ENCODE measurements around the gene GABRP.
A peak's percentile ranks its signal among the peaks of the same experiment; 100 is the strongest.

Gene GABRP

GRCh38 chr5:170791325-170791954 lies 7.9 kb downstream of the GABRP start:
- DNase-seq, result peak; percentile 71
- Histone ChIP-seq H3K9me3 (ENCODE audit: severe bottlenecking) (no peaks in the 10 kb centered on the region), H3K36me3 (no peaks in the 10 kb centered on the region), H3K27me3 (ENCODE audit: insufficient read depth, low read depth, severe bottlenecking) (peaks cover 20% of the 10 kb centered on the region), H3K4me3 (ENCODE audit: low read depth, low read length) (no peak overlapping the region), H3K27ac (no peak overlapping the region)
- peak; percentile 76 for TF ChIP-seq CTCF (IDR thresholded peaks at IDR 0.05; ENCODE audit: low read depth, low read length)

DNA sequence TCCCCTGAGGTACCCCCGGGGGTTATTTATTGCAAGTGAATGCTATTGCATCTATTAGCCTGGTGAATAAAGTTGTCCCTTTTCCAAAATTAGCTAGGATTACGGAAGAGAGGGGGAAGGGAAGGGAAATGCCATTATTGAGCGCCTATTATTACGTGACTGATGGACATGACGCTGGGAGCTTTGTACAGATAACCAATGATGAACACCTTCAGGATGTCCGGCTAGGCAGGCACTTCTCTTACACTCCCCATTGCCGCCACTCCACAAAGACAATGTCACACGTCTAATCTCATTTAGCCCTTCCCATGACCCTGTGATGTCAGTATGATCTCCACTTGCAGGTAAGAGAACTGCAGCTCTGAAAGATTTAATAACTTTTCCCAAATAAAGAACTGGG lies 9.4 kb downstream of the GABRP start:
- DNase-seq, result no peak
- H3K36me3 ChIP-seq, result no peaks in the 10 kb centered on the region
- H3K4me3 ChIP-seq (ENCODE audit: low read depth, low read length), result no peak overlapping the region
- no peak overlapping the region for H3K27ac ChIP-seq
- peaks cover 24% of the 10 kb centered on the region for H3K27me3 ChIP-seq (ENCODE audit: insufficient read depth, low read depth, severe bottlenecking)
- TF ChIP-seq CTCF (IDR thresholded peaks at IDR 0.05; ENCODE audit: low read depth, low read length), result no peak
- H3K9me3 ChIP-seq (ENCODE audit: severe bottlenecking), result no peaks in the 10 kb centered on the region

GRCh38 chr5:170795154-170795553 lies 11.6 kb downstream of the GABRP start:
- Histone ChIP-seq H3K27me3 (ENCODE audit: insufficient read depth, low read depth, severe bottlenecking) (peaks cover 17% of the 10 kb centered on the region), H3K27ac (no peak overlapping the region), H3K9me3 (ENCODE audit: severe bottlenecking) (no peaks in the 10 kb centered on the region), H3K4me3 (ENCODE audit: low read depth, low read length) (no peak overlapping the region), H3K36me3 (no peaks in the 10 kb centered on the region)
- no peak for DNase-seq
- TF ChIP-seq CTCF (IDR thresholded peaks at IDR 0.05; ENCODE audit: low read depth, low read length), result no peak

DNA sequence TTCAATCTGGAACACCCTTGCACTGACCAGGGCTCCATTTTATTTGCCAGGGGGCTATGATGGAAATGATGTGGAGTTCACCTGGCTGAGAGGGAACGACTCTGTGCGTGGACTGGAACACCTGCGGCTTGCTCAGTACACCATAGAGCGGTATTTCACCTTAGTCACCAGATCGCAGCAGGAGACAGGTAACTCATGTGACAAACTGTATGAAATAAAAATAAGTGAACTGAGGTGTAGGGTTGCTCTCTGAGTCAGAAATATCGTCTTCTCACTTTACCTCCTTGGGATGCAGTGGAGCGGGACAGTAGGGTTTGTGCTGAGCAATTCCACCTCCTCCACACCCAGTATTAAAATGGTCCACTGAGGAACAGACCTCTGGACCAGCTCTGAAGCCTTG lies 22.1 kb downstream of the GABRP start:
- no peak for DNase-seq

DNA sequence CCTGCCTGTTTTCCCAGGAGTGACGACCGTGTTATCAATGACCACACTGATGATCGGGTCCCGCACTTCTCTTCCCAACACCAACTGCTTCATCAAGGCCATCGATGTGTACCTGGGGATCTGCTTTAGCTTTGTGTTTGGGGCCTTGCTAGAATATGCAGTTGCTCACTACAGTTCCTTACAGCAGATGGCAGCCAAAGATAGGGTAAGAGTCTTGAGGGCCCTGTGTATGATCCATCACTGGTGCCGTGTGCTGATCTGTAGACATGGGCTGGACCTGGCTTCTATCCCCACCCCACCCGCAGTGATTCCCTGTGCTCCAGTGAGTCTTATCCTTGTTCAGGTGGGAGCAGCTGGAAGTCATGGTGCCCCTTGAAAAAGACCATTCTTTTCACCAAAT lies 26.0 kb downstream of the GABRP start:
- Histone ChIP-seq H3K9me3 (ENCODE audit: severe bottlenecking) (no peaks in the 10 kb centered on the region), H3K36me3 (no peaks in the 10 kb centered on the region), H3K27me3 (ENCODE audit: insufficient read depth, low read depth, severe bottlenecking) (peaks cover 7% of the 10 kb centered on the region), H3K27ac (no peak overlapping the region), H3K4me3 (ENCODE audit: low read depth, low read length) (no peak overlapping the region)
- peak; percentile 66 for TF ChIP-seq CTCF (IDR thresholded peaks at IDR 0.05; ENCODE audit: low read depth, low read length)
- DNase-seq, result peak; percentile 51

More for the DNA sequence above, 22.1 kb downstream of the GABRP start:
- no peak overlapping the region for H3K27ac ChIP-seq
- H3K36me3 ChIP-seq, result no peaks in the 10 kb centered on the region
- no peak overlapping the region for H3K4me3 ChIP-seq (ENCODE audit: low read depth, low read length)
- no peak for TF ChIP-seq CTCF (IDR thresholded peaks at IDR 0.05; ENCODE audit: low read depth, low read length)
- peaks cover 14% of the 10 kb centered on the region for H3K27me3 ChIP-seq (ENCODE audit: insufficient read depth, low read depth, severe bottlenecking)
- H3K9me3 ChIP-seq (ENCODE audit: severe bottlenecking), result no peaks in the 10 kb centered on the region

DNA sequence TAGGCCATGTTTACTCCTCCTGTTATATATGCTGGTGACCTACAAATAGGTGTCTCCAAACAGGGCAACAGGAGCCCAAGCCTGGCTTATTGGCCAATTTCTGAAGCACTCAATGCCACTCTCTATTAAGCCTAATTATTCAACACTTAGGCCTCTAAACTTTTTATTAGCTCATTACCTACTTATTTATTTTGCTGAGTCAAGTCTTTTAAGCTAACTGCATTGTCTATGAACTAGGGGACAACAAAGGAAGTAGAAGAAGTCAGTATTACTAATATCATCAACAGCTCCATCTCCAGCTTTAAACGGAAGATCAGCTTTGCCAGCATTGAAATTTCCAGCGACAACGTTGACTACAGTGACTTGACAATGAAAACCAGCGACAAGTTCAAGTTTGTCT lies 28.2 kb downstream of the GABRP start:
- no peak overlapping the region for H3K4me3 ChIP-seq (ENCODE audit: low read depth, low read length)
- peaks cover 2% of the 10 kb centered on the region for H3K27me3 ChIP-seq (ENCODE audit: insufficient read depth, low read depth, severe bottlenecking)
- no peak for TF ChIP-seq CTCF (IDR thresholded peaks at IDR 0.05; ENCODE audit: low read depth, low read length)
- H3K9me3 ChIP-seq (ENCODE audit: severe bottlenecking), result no peaks in the 10 kb centered on the region
- no peaks in the 10 kb centered on the region for H3K36me3 ChIP-seq
- no peak overlapping the region for H3K27ac ChIP-seq
- DNase-seq, result no peak

Measured in WERI-Rb-1 (cell line).